ENCODE results near the gene UBAP1. TPM values are rescaled to one million over a fixed set of nuclear protein-coding genes. Genes with fewer than 3 reads are reported as not detected.

The UBAP1 gene
- total RNA-seq, 1 experiment from 2014 or later: 29.4 TPM

GRCh38 chr9:34279411-34279810 lies 100.6 kb downstream of the UBAP1 start:
- intact Hi-C loops (cut with micrococcal nuclease; ENCODE audit: unreplicated experiment): no loop called here
- H3K4me1 Mint-ChIP-seq (ENCODE audit: low read depth, unreplicated experiment): no peaks in the 10 kb centered on the region
- no peak for TF ChIP-seq CTCF (IDR thresholded peaks at IDR 0.05; ENCODE audit: unreplicated experiment)
- no peaks in the 10 kb centered on the region for H3K27me3 Mint-ChIP-seq (ENCODE audit: unreplicated experiment)
- H3K27ac Mint-ChIP-seq (ENCODE audit: unreplicated experiment): no peak overlapping the region
- H3K9me3 Mint-ChIP-seq (ENCODE audit: low read depth, unreplicated experiment): no peaks in the 10 kb centered on the region
- no TSS peak for BruUV-seq (replicated peaks)
- DNase-seq: no peak
- no peaks in the 10 kb centered on the region for H3K36me3 Mint-ChIP-seq (ENCODE audit: insufficient read depth, unreplicated experiment)
- CTCF ChIA-PET: no interaction called here
- no peak overlapping the region for H3K4me3 Mint-ChIP-seq (ENCODE audit: low read depth, unreplicated experiment)

- H3K4me1 Mint-ChIP-seq (ENCODE audit: low read depth, unreplicated experiment): no peaks in the 10 kb centered on the region
- no peaks in the 10 kb centered on the region for H3K27me3 Mint-ChIP-seq (ENCODE audit: unreplicated experiment)
- CTCF ChIA-PET: no interaction called here
- intact Hi-C loops (cut with micrococcal nuclease; ENCODE audit: unreplicated experiment): no loop called here
- H3K4me3 Mint-ChIP-seq (ENCODE audit: low read depth, unreplicated experiment): no peak overlapping the region
- no TSS peak for BruUV-seq (replicated peaks)
- no peaks in the 10 kb centered on the region for H3K36me3 Mint-ChIP-seq (ENCODE audit: insufficient read depth, unreplicated experiment)
- TF ChIP-seq CTCF (IDR thresholded peaks at IDR 0.05; ENCODE audit: unreplicated experiment): no peak
- no peak for DNase-seq
- no peaks in the 10 kb centered on the region for H3K9me3 Mint-ChIP-seq (ENCODE audit: low read depth, unreplicated experiment)
- H3K27ac Mint-ChIP-seq (ENCODE audit: unreplicated experiment): no peak overlapping the region
Measured at GRCh38 chr9:34282096-34282495, 103.3 kb downstream of the UBAP1 start.

GRCh38 chr9:34289159-34289558 lies 110.3 kb downstream of the UBAP1 start:
- intact Hi-C loops (cut with micrococcal nuclease; ENCODE audit: unreplicated experiment): no loop called here
- Mint-ChIP-seq H3K36me3 (ENCODE audit: insufficient read depth, unreplicated experiment) (no peaks in the 10 kb centered on the region), H3K27me3 (ENCODE audit: unreplicated experiment) (no peaks in the 10 kb centered on the region), H3K4me3 (ENCODE audit: low read depth, unreplicated experiment) (no peak overlapping the region), H3K27ac (ENCODE audit: unreplicated experiment) (no peak overlapping the region), H3K4me1 (ENCODE audit: low read depth, unreplicated experiment) (no peaks in the 10 kb centered on the region), H3K9me3 (ENCODE audit: low read depth, unreplicated experiment) (no peaks in the 10 kb centered on the region)
- no TSS peak for BruUV-seq (replicated peaks)
- no peak for DNase-seq
- no peak for TF ChIP-seq CTCF (IDR thresholded peaks at IDR 0.05; ENCODE audit: unreplicated experiment)
- CTCF ChIA-PET: no interaction called here

- Mint-ChIP-seq H3K27me3 (ENCODE audit: unreplicated experiment) (no peaks in the 10 kb centered on the region), H3K4me3 (ENCODE audit: low read depth, unreplicated experiment) (no peak overlapping the region), H3K27ac (ENCODE audit: unreplicated experiment) (no peak overlapping the region), H3K4me1 (ENCODE audit: low read depth, unreplicated experiment) (no peaks in the 10 kb centered on the region), H3K36me3 (ENCODE audit: insufficient read depth, unreplicated experiment) (no peaks in the 10 kb centered on the region), H3K9me3 (ENCODE audit: low read depth, unreplicated experiment) (no peaks in the 10 kb centered on the region)
- TF ChIP-seq CTCF (IDR thresholded peaks at IDR 0.05; ENCODE audit: unreplicated experiment): no peak
- CTCF ChIA-PET: no interaction called here
- intact Hi-C loops (cut with micrococcal nuclease; ENCODE audit: unreplicated experiment): no loop called here
- DNase-seq: no peak
- BruUV-seq (replicated peaks): no TSS peak
Measured at GRCh38 chr9:34291023-34291422, 112.2 kb downstream of the UBAP1 start.

- no peak for DNase-seq
- BruUV-seq (replicated peaks): no TSS peak
- intact Hi-C loops (cut with micrococcal nuclease; ENCODE audit: unreplicated experiment): no loop called here
- no peak overlapping the region for H3K27ac Mint-ChIP-seq (ENCODE audit: unreplicated experiment)
- no peak for TF ChIP-seq CTCF (IDR thresholded peaks at IDR 0.05; ENCODE audit: unreplicated experiment)
- no peaks in the 10 kb centered on the region for H3K4me1 Mint-ChIP-seq (ENCODE audit: low read depth, unreplicated experiment)
- CTCF ChIA-PET: no interaction called here
- no peaks in the 10 kb centered on the region for H3K36me3 Mint-ChIP-seq (ENCODE audit: insufficient read depth, unreplicated experiment)
- no peaks in the 10 kb centered on the region for H3K27me3 Mint-ChIP-seq (ENCODE audit: unreplicated experiment)
- no peak overlapping the region for H3K4me3 Mint-ChIP-seq (ENCODE audit: low read depth, unreplicated experiment)
- H3K9me3 Mint-ChIP-seq (ENCODE audit: low read depth, unreplicated experiment): no peaks in the 10 kb centered on the region
Measured at GRCh38 chr9:34291423-34291822, 112.6 kb downstream of the UBAP1 start.

All from Calu3 (cell line).